HG03139 (cell line): ENCODE data around the gene MKLN1.
"Not testable (repeated sequence)": the region's sequence is repeated elsewhere in the genome, so short reads cannot be mapped to it uniquely, and the experiment has no call there.

Experiments
- ATAC-seq: cut with Tn5 transposase; IDR thresholded peaks from one replicate; pipeline ENCODE4 v1.9.1; 2021; ENCODE audit not compliant: unreplicated experiment

The MKLN1 gene

GRCh38 chr7:131455546-131455945, 127.9 kb downstream of the MKLN1 start:
- ATAC-seq, result no peak

GRCh38 chr7:131456338-131456737, 128.7 kb downstream of the MKLN1 start:
- no peak for ATAC-seq

GRCh38 chr7:131459256-131459655, 131.6 kb downstream of the MKLN1 start:
- ATAC-seq, result no peak

- ATAC-seq, result no peak
Observed at GRCh38 chr7:131462059-131462458, 134.4 kb downstream of the MKLN1 start.

- ATAC-seq, result not testable (repeated sequence)
Observed at GRCh38 chr7:131462715-131463114, 135.0 kb downstream of the MKLN1 start.

- ATAC-seq, result no peak
Observed at GRCh38 chr7:131466735-131467365, 139.2 kb downstream of the MKLN1 start.

GRCh38 chr7:131467788-131468187, 140.1 kb downstream of the MKLN1 start:
- ATAC-seq, result no peak

GRCh38 chr7:131471250-131472004, 143.8 kb downstream of the MKLN1 start:
- no peak for ATAC-seq

- ATAC-seq, result no peak
Observed at GRCh38 chr7:131476740-131477139, 149.1 kb downstream of the MKLN1 start.

- ATAC-seq, result no peak
Observed at GRCh38 chr7:131480384-131481315, 153.0 kb downstream of the MKLN1 start.

GRCh38 chr7:131482800-131483199, 155.1 kb downstream of the MKLN1 start:
- ATAC-seq, result peak; percentile 56

- no peak for ATAC-seq
Observed at GRCh38 chr7:131483586-131483985, 155.9 kb downstream of the MKLN1 start.

GRCh38 chr7:131486346-131486745, 158.7 kb downstream of the MKLN1 start:
- no peak for ATAC-seq

- no peak for ATAC-seq
Observed at GRCh38 chr7:131487217-131487616, 159.5 kb downstream of the MKLN1 start.

- ATAC-seq, result no peak
Observed at GRCh38 chr7:131488361-131488760, 160.7 kb downstream of the MKLN1 start.

- ATAC-seq, result no peak
Observed at GRCh38 chr7:131489196-131489595, 161.5 kb downstream of the MKLN1 start.

- ATAC-seq, result no peak
Observed at GRCh38 chr7:131489881-131490280, 162.2 kb downstream of the MKLN1 start.

GRCh38 chr7:131493081-131493480, 165.4 kb downstream of the MKLN1 start:
- ATAC-seq, result no peak

- no peak for ATAC-seq
Observed at GRCh38 chr7:131493581-131493980, 165.9 kb downstream of the MKLN1 start.

- no peak for ATAC-seq
Observed at GRCh38 chr7:131494182-131494581, 166.5 kb downstream of the MKLN1 start.

- ATAC-seq, result no peak
Observed at GRCh38 chr7:131495669-131496498, 168.2 kb downstream of the MKLN1 start.
